ENCODE measurements around the gene JAK2. TPM values are rescaled to one million over a fixed set of nuclear protein-coding genes. Genes with fewer than 3 reads are reported as not detected.

The JAK2 gene
- total RNA-seq, 1 experiment from 2014 or later = 2.7 TPM

DNA sequence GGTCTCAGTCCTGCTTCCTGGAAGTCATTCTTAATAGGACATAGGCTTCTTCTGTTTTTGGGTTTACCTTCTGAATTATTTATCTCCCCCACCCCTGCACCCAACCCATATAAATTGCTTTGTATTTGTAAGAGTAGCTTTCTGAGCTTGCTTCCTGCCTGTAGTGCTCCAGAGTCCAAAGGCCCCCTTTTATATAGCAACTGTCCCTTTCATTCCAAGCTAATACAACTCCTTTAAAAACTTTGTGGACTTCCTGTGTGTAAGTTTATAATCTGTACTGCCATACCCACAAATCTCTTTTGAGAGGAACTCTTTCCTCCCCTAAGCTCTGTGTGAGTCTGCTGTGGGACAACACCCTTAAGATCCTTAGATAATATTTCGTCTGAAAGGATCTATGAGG is 7.8 kb downstream of the JAK2 start:
- no peaks in the 10 kb centered on the region for H3F3A ChIP-seq (ENCODE audit: insufficient read depth, low read depth)
- POLR2A ChIA-PET (ENCODE audit: unreplicated experiment) = no interaction called here

GRCh38 chr9:4994166-4994890 is 9.3 kb downstream of the JAK2 start:
- Histone ChIP-seq H3K27ac (no peak overlapping the region), H3K27me3 (ENCODE audit: insufficient read depth, low read depth) (no peaks in the 10 kb centered on the region), H2AFZ (no peak overlapping the region), H3K9me3 (ENCODE audit: insufficient read depth, low read depth) (no peaks in the 10 kb centered on the region), H4K20me1 (ENCODE audit: insufficient read depth) (no peaks in the 10 kb centered on the region), H3K79me2 (ENCODE audit: low read depth) (no peaks in the 10 kb centered on the region), H3K9me2 (ENCODE audit: insufficient read depth) (no peaks in the 10 kb centered on the region), H3K4me1 (replicated peaks; ENCODE audit: insufficient read depth) (no peaks in the 10 kb centered on the region), H3K4me3 (no peak overlapping the region), H3K36me3 (ENCODE audit: low read depth) (no peaks in the 10 kb centered on the region), H3K4me2 (no peak overlapping the region), H3F3A (ENCODE audit: insufficient read depth, low read depth) (no peaks in the 10 kb centered on the region)
- intact Hi-C loops (cut with micrococcal nuclease; ENCODE audit: unreplicated experiment) = no loop called here
- DNase-seq = no peak
- TF ChIP-seq, protein P1, sequence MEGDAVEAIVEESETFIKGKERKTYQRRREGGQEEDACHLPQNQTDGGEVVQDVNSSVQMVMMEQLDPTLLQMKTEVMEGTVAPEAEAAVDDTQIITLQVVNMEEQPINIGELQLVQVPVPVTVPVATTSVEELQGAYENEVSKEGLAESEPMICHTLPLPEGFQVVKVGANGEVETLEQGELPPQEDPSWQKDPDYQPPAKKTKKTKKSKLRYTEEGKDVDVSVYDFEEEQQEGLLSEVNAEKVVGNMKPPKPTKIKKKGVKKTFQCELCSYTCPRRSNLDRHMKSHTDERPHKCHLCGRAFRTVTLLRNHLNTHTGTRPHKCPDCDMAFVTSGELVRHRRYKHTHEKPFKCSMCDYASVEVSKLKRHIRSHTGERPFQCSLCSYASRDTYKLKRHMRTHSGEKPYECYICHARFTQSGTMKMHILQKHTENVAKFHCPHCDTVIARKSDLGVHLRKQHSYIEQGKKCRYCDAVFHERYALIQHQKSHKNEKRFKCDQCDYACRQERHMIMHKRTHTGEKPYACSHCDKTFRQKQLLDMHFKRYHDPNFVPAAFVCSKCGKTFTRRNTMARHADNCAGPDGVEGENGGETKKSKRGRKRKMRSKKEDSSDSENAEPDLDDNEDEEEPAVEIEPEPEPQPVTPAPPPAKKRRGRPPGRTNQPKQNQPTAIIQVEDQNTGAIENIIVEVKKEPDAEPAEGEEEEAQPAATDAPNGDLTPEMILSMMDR (conservative IDR thresholded peaks at IDR 0.05) = no peak
- no peak for TF ChIP-seq EZH2 (IDR thresholded peaks at IDR 0.05; ENCODE audit: low read depth)
- ChIA-PET POLR2A (ENCODE audit: unreplicated experiment) (no interaction called here), CTCF (interaction anchor here (0.6 kb wide), 1 partner anchor 695 kb away, joined by 3 read pairs; the partner anchor contains the start of gene GLIS3)
- no TSS peak for BruUV-seq (replicated peaks)

More for the DNA sequence above, 7.8 kb downstream of the JAK2 start:
- no peaks in the 10 kb centered on the region for H3K4me1 ChIP-seq (replicated peaks; ENCODE audit: insufficient read depth)
- no peaks in the 10 kb centered on the region for H3K9me2 ChIP-seq (ENCODE audit: insufficient read depth)
- H3K79me2 ChIP-seq (ENCODE audit: low read depth) = no peaks in the 10 kb centered on the region
- no peak overlapping the region for H3K27ac ChIP-seq
- intact Hi-C loops (cut with micrococcal nuclease; ENCODE audit: unreplicated experiment) = no loop called here
- TF ChIP-seq, protein P1 (conservative IDR thresholded peaks at IDR 0.05) = no peak
- no peak for TF ChIP-seq EZH2 (IDR thresholded peaks at IDR 0.05; ENCODE audit: low read depth)
- H3K27me3 ChIP-seq (ENCODE audit: insufficient read depth, low read depth) = no peaks in the 10 kb centered on the region
- DNase-seq = no peak
- no peak overlapping the region for H3K4me2 ChIP-seq
- CTCF ChIA-PET = no interaction called here
- H3K9me3 ChIP-seq (ENCODE audit: insufficient read depth, low read depth) = no peaks in the 10 kb centered on the region
- BruUV-seq (replicated peaks) = no TSS peak
- H3K36me3 ChIP-seq (ENCODE audit: low read depth) = no peaks in the 10 kb centered on the region
- no peak overlapping the region for H2AFZ ChIP-seq
- no peak overlapping the region for H3K4me3 ChIP-seq
- H4K20me1 ChIP-seq (ENCODE audit: insufficient read depth) = no peaks in the 10 kb centered on the region

- Histone ChIP-seq H3K4me3 (no peak overlapping the region), H3K9me3 (ENCODE audit: insufficient read depth, low read depth) (no peaks in the 10 kb centered on the region), H3K36me3 (ENCODE audit: low read depth) (no peaks in the 10 kb centered on the region), H3K4me2 (no peak overlapping the region), H3F3A (ENCODE audit: insufficient read depth, low read depth) (no peaks in the 10 kb centered on the region), H3K9me2 (ENCODE audit: insufficient read depth) (no peaks in the 10 kb centered on the region), H3K27ac (no peak overlapping the region), H3K79me2 (ENCODE audit: low read depth) (no peaks in the 10 kb centered on the region), H4K20me1 (ENCODE audit: insufficient read depth) (no peaks in the 10 kb centered on the region), H2AFZ (no peak overlapping the region), H3K4me1 (replicated peaks; ENCODE audit: insufficient read depth) (no peaks in the 10 kb centered on the region), H3K27me3 (ENCODE audit: insufficient read depth, low read depth) (no peaks in the 10 kb centered on the region)
- TF ChIP-seq, protein P1 (conservative IDR thresholded peaks at IDR 0.05) = no peak
- TF ChIP-seq EZH2 (IDR thresholded peaks at IDR 0.05; ENCODE audit: low read depth) = no peak
- no peak for DNase-seq
- POLR2A ChIA-PET (ENCODE audit: unreplicated experiment) = no interaction called here
- no TSS peak for BruUV-seq (replicated peaks)
- CTCF ChIA-PET = no interaction called here
- intact Hi-C loops (cut with micrococcal nuclease; ENCODE audit: unreplicated experiment) = no loop called here
These were observed 12.1 kb downstream of the JAK2 start for GRCh38 chr9:4997196-4997595.

Data from PC-9 (cell line).